IMR-90 (cell line): ENCODE results near the gene CHRNB1. TPM values are rescaled to one million over a fixed set of nuclear protein-coding genes. Genes with fewer than 3 reads are reported as not detected.

Experiments
- ATAC-seq: fragments of 200-7000 bp; cut with Tn5 transposase; 2 replicates; pipeline ENCODE4 v1.9.1; 2020; ENCODE audit warnings: low read depth, mild to moderate bottlenecking, moderate library complexity
- BruUV-seq: library from RNA; stranded (reverse); fragments of 400-500 nt; replicated peaks from 2 replicates; lab custom pipeline; 2021; lab: Mats Ljungman, UMichigan
- CTCF ChIA-PET: fragments of 300-600 bp; formaldehyde crosslinking; extraction: SDS; loops from one replicate; lab custom pipeline; 2021; ENCODE audit warnings: antibody characterized with exemption; lab: Yijun Ruan, JAX
- POLR2A ChIA-PET: fragments of 300-600 bp; sonication (Branson Sonifier 250); formaldehyde crosslinking; loops from one replicate; lab custom pipeline; 2022; ENCODE audit warnings: antibody characterized with exemption; ENCODE audit not compliant: unreplicated experiment; lab: Charles Lee
- DNase-seq: peaks from one replicate; pipeline ENCODE4 v3.0.0; 2013
- H2AFZ ChIP-seq: replicated peaks from 2 replicates; pipeline ENCODE3; 2013; ENCODE audit warnings: low read length, mild to moderate bottlenecking; ENCODE audit not compliant: poor library complexity
- H2AK5ac ChIP-seq: 2 replicates; pipeline ENCODE4 v1.6.1; 2013; ENCODE audit warnings: low read depth, low read length, inconsistent platforms
- H2AK9ac ChIP-seq: replicated peaks from 2 replicates; pipeline ENCODE3; 2013; ENCODE audit warnings: mild to moderate bottlenecking, low read depth, low read length, moderate library complexity; ENCODE audit not compliant: poor library complexity
- H2BK120ac ChIP-seq: 2 replicates; pipeline ENCODE4 v1.6.1; 2013; ENCODE audit warnings: low read depth, low read length, inconsistent platforms
- H2BK15ac ChIP-seq: 3 replicates; pipeline ENCODE4 v1.6.1; 2013; ENCODE audit warnings: low read depth, low read length, inconsistent platforms
- H2BK20ac ChIP-seq: 2 replicates; pipeline ENCODE4 v1.6.1; 2013; ENCODE audit warnings: low read depth, mild to moderate bottlenecking, inconsistent platforms, low read length, moderate library complexity
- H2BK5ac ChIP-seq: 2 replicates; pipeline ENCODE4 v1.6.1; 2013; ENCODE audit warnings: mild to moderate bottlenecking, low read depth, low read length, inconsistent platforms; ENCODE audit not compliant: poor library complexity, severe bottlenecking
- H3K14ac ChIP-seq: replicated peaks from 2 replicates; pipeline ENCODE4 v1.6.1; 2013; ENCODE audit warnings: low read depth, low read length, inconsistent platforms
- H3K18ac ChIP-seq: 2 replicates; pipeline ENCODE4 v1.6.1; 2013; ENCODE audit warnings: low read depth, low read length, control low read depth
- H3K23ac ChIP-seq: 2 replicates; pipeline ENCODE4 v1.6.1; 2013; ENCODE audit warnings: low read depth, low read length, inconsistent platforms
- H3K27ac ChIP-seq: 2 replicates; pipeline ENCODE4 v1.5.1; 2013; ENCODE audit warnings: mild to moderate bottlenecking, control low read depth, low read length; ENCODE audit not compliant: insufficient read depth
- H3K27me3 ChIP-seq: 2 replicates; pipeline ENCODE4 v1.6.1; 2013; ENCODE audit warnings: low read length; ENCODE audit not compliant: control insufficient read depth, insufficient read depth
- H3K36me3 ChIP-seq: 2 replicates; pipeline ENCODE4 v1.6.1; 2013; ENCODE audit warnings: low read length, mixed read lengths; ENCODE audit not compliant: control insufficient read depth, insufficient read depth
- H3K4ac ChIP-seq: 2 replicates; pipeline ENCODE4 v1.6.1; 2013; ENCODE audit warnings: low read depth, low read length, inconsistent platforms
- H3K4me1 ChIP-seq: 2 replicates; pipeline ENCODE4 v1.6.1; 2013; ENCODE audit warnings: low read length, mixed read lengths; ENCODE audit not compliant: control insufficient read depth, insufficient read depth
- H3K4me2 ChIP-seq: 2 replicates; pipeline ENCODE4 v1.6.1; 2013; ENCODE audit warnings: low read depth, mild to moderate bottlenecking, control low read depth, low read length, moderate library complexity
- H3K4me3 ChIP-seq: 2 replicates; pipeline ENCODE4 v1.5.1; 2013; ENCODE audit warnings: low read depth, mild to moderate bottlenecking, control low read depth, low read length, moderate library complexity; ENCODE audit not compliant: insufficient read depth
- H3K56ac ChIP-seq: 2 replicates; pipeline ENCODE4 v1.6.1; 2013; ENCODE audit warnings: low read length, inconsistent platforms; ENCODE audit not compliant: insufficient read depth; ENCODE audit errors: extremely low read depth
- H3K79me1 ChIP-seq, 2 experiments: 2 replicates each; pipeline ENCODE4 v1.6.1; 2013; ENCODE audit warnings: low read length in 2 of 2, inconsistent platforms in 1 of 2, low read depth in 1 of 2
- H3K9ac ChIP-seq: 2 replicates; pipeline ENCODE4 v1.6.1; 2013; ENCODE audit warnings: low read depth, low read length, control low read depth
- H3K9me1 ChIP-seq: 2 replicates; pipeline ENCODE4 v1.6.1; 2013; ENCODE audit warnings: low read length, inconsistent platforms; ENCODE audit not compliant: insufficient read depth
- H3K9me3 ChIP-seq: 2 replicates; pipeline ENCODE4 v1.6.1; 2013; ENCODE audit warnings: low read length; ENCODE audit not compliant: control insufficient read depth, insufficient read depth
- H4K20me1 ChIP-seq: 2 replicates; pipeline ENCODE4 v1.6.1; 2013; ENCODE audit warnings: low read length, inconsistent platforms; ENCODE audit not compliant: insufficient read depth
- H4K5ac ChIP-seq: 2 replicates; pipeline ENCODE4 v1.6.1; 2013; ENCODE audit warnings: mild to moderate bottlenecking, low read depth, low read length, control low read depth
- H4K8ac ChIP-seq, 2 experiments: 2 replicates each; pipeline ENCODE4 v1.6.1; 2013; ENCODE audit warnings: low read depth in 2 of 2, low read length in 2 of 2, control low read depth in 1 of 2, inconsistent platforms in 1 of 2
- H4K91ac ChIP-seq: 2 replicates; pipeline ENCODE4 v1.6.1; 2013; ENCODE audit warnings: low read depth, low read length, inconsistent platforms; ENCODE audit not compliant: insufficient read depth
- BHLHE40 ChIP-seq: fragments of 150-350 bp; IDR thresholded peaks from 2 replicates; pipeline ENCODE4 v1.6.1; 2016; ENCODE audit warnings: mild to moderate bottlenecking, low read depth, low read length
- CEBPB ChIP-seq: IDR thresholded peaks from 2 replicates; pipeline ENCODE4 v1.6.1; 2012; ENCODE audit warnings: low read depth, low read length, improper control_type of control experiment
- FOS ChIP-seq: fragments of 150-350 bp; IDR thresholded peaks from 2 replicates; pipeline ENCODE4 v1.6.1; 2016; ENCODE audit warnings: low read depth, low read length
- MAFK ChIP-seq: IDR thresholded peaks from 2 replicates; pipeline ENCODE4 v1.6.1; 2012; ENCODE audit warnings: low read depth, low read length, improper control_type of control experiment
- MAZ ChIP-seq: IDR thresholded peaks from 2 replicates; pipeline ENCODE4 v1.6.1; 2012; ENCODE audit warnings: low read depth, mild to moderate bottlenecking, low read length, improper control_type of control experiment, moderate library complexity, borderline replicate concordance
- MXI1 ChIP-seq: IDR thresholded peaks from 2 replicates; pipeline ENCODE4 v1.6.1; 2012; ENCODE audit warnings: low read depth, mild to moderate bottlenecking, low read length, moderate library complexity, borderline replicate concordance
- POLR2A ChIP-seq: IDR thresholded peaks from 2 replicates; pipeline ENCODE4 v1.6.1; 2012; ENCODE audit warnings: mild to moderate bottlenecking, low read depth, low read length
- RAD21 ChIP-seq: IDR thresholded peaks from 2 replicates; pipeline ENCODE4 v1.6.1; 2012; ENCODE audit warnings: low read length, improper control_type of control experiment
- RCOR1 ChIP-seq: IDR thresholded peaks from 2 replicates; pipeline ENCODE4 v1.6.1; 2012; ENCODE audit warnings: mild to moderate bottlenecking, low read length, improper control_type of control experiment; ENCODE audit not compliant: insufficient replicate concordance
- SMC3 ChIP-seq: fragments of 150-350 bp; IDR thresholded peaks from 2 replicates; pipeline ENCODE4 v1.6.1; 2016; ENCODE audit warnings: low read depth, mild to moderate bottlenecking, antibody characterized with exemption, low read length, moderate library complexity
- WGBS, 2 experiments: methylation state at CpG; one replicate each; pipeline versions ENCODE4 v1.1.5 to v1.1.7; 2013; ENCODE audit warnings: missing lambda C conversion rate in 2 of 2; ENCODE audit not compliant: insufficient read length in 1 of 2; ENCODE audit errors: extremely low coverage in 2 of 2; 5-methylcytosine and 5-hydroxymethylcytosine counted together
- dilution Hi-C: fragments of 300-500 bp; cut with HindIII; formaldehyde crosslinking; loops from one replicate; pipeline ENCODE4 v1.14.3; 2018; ENCODE audit warnings: low sequenced_read_pairs; ENCODE audit not compliant: unreplicated experiment
- in situ Hi-C: fragments of 300-500 bp; cut with MboI; formaldehyde crosslinking; loops from 3 replicates; pipeline ENCODE4 v1.14.3; 2019; ENCODE audit warnings: low sequenced_read_pairs, inconsistent platforms, mixed read lengths
- intact Hi-C: fragments of 100-400 bp; cut with micrococcal nuclease; formaldehyde crosslinking; loops from 2 replicates; pipeline ENCODE4 v1.10.0; 2022
- polyA plus RNA-seq, 3 experiments: library from polyadenylated mRNA; depleted of rRNA; stranded (reverse); fragments of >200 nt; gene quantifications; 2 replicates each; pipeline ENCODE4 v1.2.3, GENCODE V29; 2012; ENCODE audit warnings: low replicate concordance in 1 of 3
- total RNA-seq: library from RNA; depleted of rRNA; stranded (reverse); fragments of >200 nt; gene quantifications from 2 replicates; pipeline ENCODE4 v1.2.3, GENCODE V29; 2012

CHRNB1 gene
- total and polyA plus RNA-seq, 2 of the 4 experiments (the other 2 are of a cell fraction) = 4.3 to 6.0 TPM

- peaks cover 5% of the 10 kb centered on the region; the same call in 1 of the 2 replicates for H3K36me3 ChIP-seq
- peak overlapping the region; percentile 89 for H2AK5ac ChIP-seq
- H3K9me3 ChIP-seq = no peaks in the 10 kb centered on the region
- peak overlapping the region; percentile 74 for H3K14ac ChIP-seq
- ATAC-seq = peak; percentile 60
- 24% methylated on average over 6 of the region's 26 CpGs; no CpG with 5 or more reads in 1 of the 2 experiments for WGBS, 2 experiments
- peaks cover 23% of the 10 kb centered on the region for H3K4me1 ChIP-seq
- peak overlapping the region; percentile 81 for H3K23ac ChIP-seq
- H2BK15ac ChIP-seq = no peak overlapping the region
- H4K5ac ChIP-seq = peak overlapping the region; percentile 0; the same call in 1 of the 2 replicates
- H3K79me1 ChIP-seq = peaks cover 5 to 67% of the 10 kb centered on the region in 2 experiments; a peak in 3 of 4 replicates
- peak overlapping the region; percentile 91 for H3K27ac ChIP-seq
- dilution Hi-C loops (no loop called here), intact Hi-C loops (loop anchor here (1.0 to 2.0 kb wide), 2 partner anchors 40 to 127 kb away; no protein-coding TSS in a partner anchor), in situ Hi-C loops (no loop called here)
- H3K27me3 ChIP-seq = no peaks in the 10 kb centered on the region
- peak overlapping the region; percentile 71 for H2BK120ac ChIP-seq
- ChIA-PET CTCF (interaction anchor here (2.2 kb wide), 1 partner anchor 41 kb away, joined by 10 read pairs; no protein-coding TSS in a partner anchor), POLR2A (interaction anchor here (0.6 to 1.0 kb wide), 3 partner anchors 17 to 83 kb away, joined by 3 to 8 read pairs (median 4); partner anchors contain the start of gene CHRNB1)
- peak overlapping the region; percentile 98 for H2AK9ac ChIP-seq
- TF ChIP-seq RCOR1 (no peak), MAZ (peak; percentile 59; the same call in 1 of the 2 replicates), BHLHE40 (peak; percentile 22; the same call in 1 of the 2 replicates), RAD21 (no peak; the same call in 1 of the 2 replicates), CEBPB (peak; percentile 76), POLR2A (peak; percentile 71; the same call in 1 of the 2 replicates), SMC3 (no peak), FOS (peak; percentile 11; the same call in 1 of the 2 replicates), MAFK (peak; percentile 62; the same call in 1 of the 2 replicates), MXI1 (peak; percentile 97)
- H2BK5ac ChIP-seq = peak overlapping the region; percentile 86
- H2AFZ ChIP-seq = peak overlapping the region; percentile 76
- BruUV-seq = no TSS peak
- peaks cover 59% of the 10 kb centered on the region for H4K20me1 ChIP-seq
- peaks cover 27% of the 10 kb centered on the region for H3K9me1 ChIP-seq
- H3K56ac ChIP-seq = peak overlapping the region; percentile 84; the same call in 1 of the 2 replicates
- peak overlapping the region; percentile 94 for H4K91ac ChIP-seq
- H3K4me3 ChIP-seq = peak overlapping the region; percentile 76
- H3K4ac ChIP-seq = peak overlapping the region; percentile 93
- peak; percentile 95 for DNase-seq
- no peak overlapping the region for H2BK20ac ChIP-seq
- H4K8ac ChIP-seq = peak overlapping the region; percentile 30 to 73; a peak in 3 of 4 replicates
- H3K4me2 ChIP-seq = peak overlapping the region; percentile 85
- peak overlapping the region; percentile 7; the same call in 1 of the 2 replicates for H3K18ac ChIP-seq
- peak overlapping the region; percentile 94 for H3K9ac ChIP-seq
Observed at GRCh38 chr17:7477392-7478275, 32.8 kb downstream of the CHRNB1 start.
